ENCODE data around the gene HARS1. TPM values are rescaled to one million over a fixed set of nuclear protein-coding genes. Genes with fewer than 3 reads are reported as not detected.
A peak's percentile ranks its signal among the peaks of the same experiment; 100 is the strongest.

HARS1 gene
- total RNA-seq, 4 donors from 2014 or later, result 39.6 to 51.6 (median 43.9) TPM

DNA sequence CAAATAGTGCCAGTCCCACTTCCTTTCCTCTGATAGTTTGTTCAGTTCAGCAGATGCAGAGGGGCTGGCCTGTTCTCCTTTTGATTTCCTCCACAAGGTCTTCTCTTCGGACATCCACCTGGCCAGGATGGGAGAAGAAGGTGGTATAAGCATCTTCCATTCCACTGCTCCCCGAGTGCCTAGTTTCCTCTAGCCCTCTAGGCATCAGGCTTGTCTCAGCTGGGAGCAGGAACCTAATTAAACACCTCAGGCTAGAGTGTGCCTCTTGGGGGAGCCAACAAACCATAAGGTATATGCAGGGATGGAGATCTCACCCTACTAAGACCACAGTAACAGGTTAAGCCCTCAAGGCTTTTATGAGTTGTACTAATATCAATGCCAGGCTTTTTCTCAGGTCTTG is 17.0 kb downstream of the HARS1 start:
- H3K4me3 ChIP-seq, result no peak overlapping the region
- peaks cover 0 to 7% (median 2%) of the 10 kb centered on the region in 4 donors for H3K4me1 ChIP-seq
- WGBS, 2 donors (ENCODE audit: low coverage in 1 of 2), result 80 to 92% methylated on average over 1 to 2 of the region's 2 CpGs
- intact Hi-C loops (cut with DNase I; ENCODE audit: low total_unique reads) (no loop called here), in situ Hi-C loops (cut with MboI; ENCODE audit: low pct_ligation_motif_present in 1 of 4, low pct_unique_long_range_greater_than_20kb in 1 of 4, low sequenced_read_pairs in 3 of 4) (loop anchor here in 1 of 4 donors (25.0 kb wide), 2 partner anchors 112 to 287 kb away; partner anchors contain the start of genes APBB3, SLC35A4 and SRA1)
- DNase-seq, result no peak
- no peaks in the 10 kb centered on the region for H3K9me3 ChIP-seq
- peaks cover 0 to 41% (median 12%) of the 10 kb centered on the region in 4 donors for H3K36me3 ChIP-seq
- H3K27ac ChIP-seq, result no peak overlapping the region
- TF ChIP-seq POLR2A (IDR thresholded peaks at IDR 0.05), result no peak
- TF ChIP-seq, protein P1, sequence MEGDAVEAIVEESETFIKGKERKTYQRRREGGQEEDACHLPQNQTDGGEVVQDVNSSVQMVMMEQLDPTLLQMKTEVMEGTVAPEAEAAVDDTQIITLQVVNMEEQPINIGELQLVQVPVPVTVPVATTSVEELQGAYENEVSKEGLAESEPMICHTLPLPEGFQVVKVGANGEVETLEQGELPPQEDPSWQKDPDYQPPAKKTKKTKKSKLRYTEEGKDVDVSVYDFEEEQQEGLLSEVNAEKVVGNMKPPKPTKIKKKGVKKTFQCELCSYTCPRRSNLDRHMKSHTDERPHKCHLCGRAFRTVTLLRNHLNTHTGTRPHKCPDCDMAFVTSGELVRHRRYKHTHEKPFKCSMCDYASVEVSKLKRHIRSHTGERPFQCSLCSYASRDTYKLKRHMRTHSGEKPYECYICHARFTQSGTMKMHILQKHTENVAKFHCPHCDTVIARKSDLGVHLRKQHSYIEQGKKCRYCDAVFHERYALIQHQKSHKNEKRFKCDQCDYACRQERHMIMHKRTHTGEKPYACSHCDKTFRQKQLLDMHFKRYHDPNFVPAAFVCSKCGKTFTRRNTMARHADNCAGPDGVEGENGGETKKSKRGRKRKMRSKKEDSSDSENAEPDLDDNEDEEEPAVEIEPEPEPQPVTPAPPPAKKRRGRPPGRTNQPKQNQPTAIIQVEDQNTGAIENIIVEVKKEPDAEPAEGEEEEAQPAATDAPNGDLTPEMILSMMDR (IDR thresholded peaks at IDR 0.05), result no peak
- TF ChIP-seq EP300 (IDR thresholded peaks at IDR 0.05; ENCODE audit: low read depth), result no peak
- no peak for TF ChIP-seq POLR2AphosphoS5 (IDR thresholded peaks at IDR 0.05)
- H3K27me3 ChIP-seq, result no peaks in the 10 kb centered on the region

DNA sequence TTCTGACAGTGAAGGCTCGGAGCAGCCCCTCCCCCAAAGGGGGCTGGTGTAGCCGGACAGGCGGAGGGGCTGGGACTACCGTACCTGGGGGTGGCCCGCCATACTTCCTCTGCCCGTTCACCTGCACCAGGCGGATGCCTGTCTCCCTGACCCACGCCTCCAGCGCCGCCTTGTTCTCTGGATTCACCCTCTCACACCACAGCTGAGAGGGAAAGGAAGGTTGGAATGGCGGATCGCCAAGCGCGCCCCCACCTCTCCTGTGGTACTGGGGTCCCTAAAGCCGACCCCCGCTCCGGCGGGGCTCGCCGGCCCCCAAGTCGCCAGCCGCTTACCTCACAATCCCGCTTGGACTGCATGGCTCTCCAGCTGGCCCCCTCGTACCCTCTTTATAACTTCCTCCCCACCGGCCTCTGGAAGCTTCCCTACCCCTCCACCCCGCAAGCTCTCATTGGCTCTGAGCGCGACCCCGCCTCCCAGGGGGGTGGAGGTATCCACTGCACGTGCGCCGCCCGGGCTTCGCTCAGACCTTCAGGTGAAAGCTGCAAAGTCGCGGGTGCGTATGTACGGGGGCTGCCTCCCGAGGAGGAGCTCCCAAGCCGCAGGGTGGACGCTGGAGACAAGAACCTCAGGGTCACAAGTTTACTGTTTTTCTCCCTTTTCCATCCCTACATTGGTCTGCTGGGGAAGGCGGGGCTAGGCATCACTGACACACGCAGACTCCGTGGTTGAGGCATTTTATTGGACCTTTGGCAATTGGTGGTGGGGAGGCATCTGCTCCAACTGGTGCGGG is 17.8 kb downstream of the HARS1 start, which contains the start of gene DND1:
Gene DND1, minus strand, starts transcription at position 390 of the 790 bp plus-strand sequence. Its CDS starts 34 bp downstream, at position 356.
- H3K4me1 ChIP-seq, result peaks cover 0 to 7% (median 2%) of the 10 kb centered on the region in 4 donors
- peaks cover 0 to 43% (median 16%) of the 10 kb centered on the region in 4 donors for H3K36me3 ChIP-seq
- no peaks in the 10 kb centered on the region for H3K27me3 ChIP-seq
- in situ Hi-C loops (cut with MboI; ENCODE audit: low pct_ligation_motif_present in 1 of 4, low pct_unique_long_range_greater_than_20kb in 1 of 4, low sequenced_read_pairs in 3 of 4) (loop anchor here in 1 of 4 donors (25.0 kb wide), 2 partner anchors 111 to 286 kb away; partner anchors contain the start of genes APBB3, SLC35A4 and SRA1), intact Hi-C loops (cut with DNase I; ENCODE audit: low total_unique reads) (no loop called here)
- TF ChIP-seq POLR2AphosphoS5 (IDR thresholded peaks at IDR 0.05) (no peak), POLR2A (IDR thresholded peaks at IDR 0.05) (no peak), EP300 (IDR thresholded peaks at IDR 0.05; ENCODE audit: low read depth) (no peak)
- TF ChIP-seq, protein P1 (IDR thresholded peaks at IDR 0.05), result no peak
- H3K4me3 ChIP-seq, result peak within 1 kb of the TSS in 1 of 4 donors; percentile 12
- no peak for DNase-seq
- H3K27ac ChIP-seq, result peak within 1 kb of the TSS in 3 of 4 donors; percentile 18 to 47 (median 41)
- 91 to 93% methylated on average over 14 to 42 of the region's 45 CpGs for WGBS, 2 donors (ENCODE audit: low coverage in 1 of 2)
- H3K9me3 ChIP-seq, result no peaks in the 10 kb centered on the region

DNA sequence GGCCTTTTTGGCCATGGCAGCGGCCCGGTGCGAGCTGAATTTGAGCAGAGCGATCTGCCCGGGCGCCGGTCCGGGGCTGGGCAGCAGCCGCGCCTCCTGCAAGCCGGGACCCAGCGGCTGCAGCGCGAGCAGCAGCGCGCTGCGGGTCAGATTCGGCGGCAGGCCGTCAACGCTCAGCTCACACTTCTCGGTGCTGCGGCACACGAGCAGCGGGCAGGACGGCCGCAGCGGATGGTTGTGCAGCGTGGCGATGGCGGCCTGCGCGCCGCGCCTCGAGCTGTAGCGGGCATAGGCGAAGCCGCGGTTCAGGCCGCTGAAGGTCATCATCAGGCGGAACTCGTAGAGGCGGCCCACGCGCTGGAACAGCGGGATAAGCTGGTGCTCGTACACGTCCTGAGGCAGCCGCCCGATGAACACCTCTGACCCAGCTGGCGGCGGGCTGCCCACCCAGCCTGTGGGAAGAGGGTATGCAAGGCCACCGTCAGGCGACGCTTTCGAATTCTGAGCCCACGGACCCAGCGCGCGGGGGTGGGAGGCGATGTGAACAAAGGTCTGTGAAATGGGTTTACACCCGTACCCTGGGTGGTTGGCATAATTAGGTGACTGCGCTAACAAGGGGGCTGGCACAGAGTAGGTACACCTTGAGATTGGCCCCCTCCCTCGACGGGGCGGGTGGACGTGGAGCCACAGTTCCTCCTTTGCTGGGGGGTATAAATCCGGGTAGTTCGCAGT is 18.5 kb downstream of the HARS1 start:
- DNase-seq, result no peak
- peak overlapping the region in 1 of 4 donors; percentile 12 for H3K4me3 ChIP-seq

More for the DNA sequence above, 18.5 kb downstream of the HARS1 start:
- in situ Hi-C loops (cut with MboI; ENCODE audit: low pct_ligation_motif_present in 1 of 4, low pct_unique_long_range_greater_than_20kb in 1 of 4, low sequenced_read_pairs in 3 of 4) (loop anchor here in 1 of 4 donors (25.0 kb wide), 2 partner anchors 110 to 285 kb away; partner anchors contain the start of genes APBB3, SLC35A4 and SRA1), intact Hi-C loops (cut with DNase I; ENCODE audit: low total_unique reads) (no loop called here)
- Histone ChIP-seq H3K27me3 (no peaks in the 10 kb centered on the region), H3K9me3 (no peaks in the 10 kb centered on the region), H3K4me1 (peaks cover 0 to 7% (median 2%) of the 10 kb centered on the region in 4 donors), H3K36me3 (peaks cover 0 to 40% (median 19%) of the 10 kb centered on the region in 4 donors), H3K27ac (peak overlapping the region in 3 of 4 donors; percentile 18 to 47 (median 41))
- WGBS, 2 donors (ENCODE audit: low coverage in 1 of 2), result 88 to 90% methylated on average over 8 to 68 of the region's 70 CpGs
- TF ChIP-seq, protein P1 (IDR thresholded peaks at IDR 0.05), result no peak

Data from transverse colon (tissue), 4 donors.